22Rv1 (cell line): Measurements from ENCODE around the gene ENPP1.
A peak's percentile ranks its signal among the peaks of the same experiment; 100 is the strongest.
"Not testable (repeated sequence)": the region's sequence is repeated elsewhere in the genome, so short reads cannot be mapped to it uniquely, and the experiment has no call there.

Source experiments
- H3K27ac ChIP-seq: fragments of 450-650 bp; 2 replicates; pipeline ENCODE4 v1.5.1; 2017
- CTCF ChIP-seq: fragments of 450-650 bp; IDR thresholded peaks from 2 replicates; pipeline ENCODE4 v1.5.1; 2017; ENCODE audit warnings: mild to moderate bottlenecking
- ZFX ChIP-seq: fragments of 450-650 bp; IDR thresholded peaks from 2 replicates; pipeline ENCODE4 v1.6.1; 2017; ENCODE audit warnings: antibody characterized with exemption, borderline replicate concordance

Gene ENPP1

GRCh38 chr6:131909408-131910218 lies 101.8 kb downstream of the ENPP1 start:
- TF ChIP-seq ZFX (no peak), CTCF (peak; percentile 91)
- no peak overlapping the region for H3K27ac ChIP-seq

- H3K27ac ChIP-seq: no peak overlapping the region
- TF ChIP-seq ZFX: no peak
- TF ChIP-seq CTCF: peak; percentile 58
Measured at GRCh38 chr6:131910219-131910589, 102.4 kb downstream of the ENPP1 start.

GRCh38 chr6:131910956-131911355 lies 103.1 kb downstream of the ENPP1 start:
- TF ChIP-seq ZFX (no peak), CTCF (no peak)
- no peak overlapping the region for H3K27ac ChIP-seq

GRCh38 chr6:131911951-131912350 lies 104.1 kb downstream of the ENPP1 start:
- no peak overlapping the region for H3K27ac ChIP-seq
- TF ChIP-seq ZFX (no peak), CTCF (no peak)

- TF ChIP-seq ZFX (no peak), CTCF (no peak)
- no peak overlapping the region for H3K27ac ChIP-seq
Measured at GRCh38 chr6:131914234-131914633, 106.4 kb downstream of the ENPP1 start.

GRCh38 chr6:131914967-131915751 lies 107.3 kb downstream of the ENPP1 start:
- H3K27ac ChIP-seq: no peak overlapping the region
- no peak for TF ChIP-seq ZFX
- peak; percentile 90 for TF ChIP-seq CTCF

- H3K27ac ChIP-seq: not testable (repeated sequence)
Measured at GRCh38 chr6:131916091-131916796, 108.4 kb downstream of the ENPP1 start.
